Panc1 (cell line): Measurements from ENCODE around the gene GAGE12J. TPM values are rescaled to one million over a fixed set of nuclear protein-coding genes. Genes with fewer than 3 reads are reported as not detected.

Experiments
- ATAC-seq: fragments of 200-7000 bp; cut with Tn5 transposase; 2 replicates; pipeline ENCODE4 v1.9.1; 2020; ENCODE audit warnings: mild to moderate bottlenecking, moderate library complexity
- BruUV-seq: library from RNA; stranded (reverse); fragments of 400-500 nt; replicated peaks from 2 replicates; lab custom pipeline; 2021; lab: Mats Ljungman, UMichigan
- CTCF ChIA-PET: fragments of 300-600 bp; sonication (Branson Sonifier 250); formaldehyde crosslinking; loops from one replicate; lab custom pipeline; 2022; ENCODE audit warnings: antibody characterized with exemption; lab: Charles Lee
- POLR2A ChIA-PET: fragments of 300-600 bp; sonication (Branson Sonifier 250); formaldehyde crosslinking; loops from one replicate; lab custom pipeline; 2022; ENCODE audit warnings: antibody characterized with exemption; lab: Charles Lee
- DNase-seq: peaks from one replicate; pipeline ENCODE4 v3.0.0-alpha.2; 2010; ENCODE audit warnings: low read depth, low spot score
- H3K27ac ChIP-seq: 2 replicates; pipeline ENCODE4 v1.5.1; 2011; ENCODE audit warnings: mild to moderate bottlenecking, low read length, inconsistent platforms
- H3K27me3 ChIP-seq: fragments of 200-500 bp; sonication (Bioruptor generic); 2 replicates; pipeline ENCODE4 v1.6.0; 2014; ENCODE audit warnings: low read length, inconsistent platforms; ENCODE audit not compliant: control insufficient read depth, insufficient read depth
- H3K36me3 ChIP-seq: fragments of 200-500 bp; sonication (Bioruptor generic); 2 replicates; pipeline ENCODE4 v1.5.1; 2014; ENCODE audit warnings: inconsistent platforms, mild to moderate bottlenecking, low read length, moderate library complexity; ENCODE audit not compliant: control insufficient read depth, insufficient read depth
- H3K4me1 ChIP-seq: 2 replicates; pipeline ENCODE4 v1.5.1; 2011; ENCODE audit warnings: inconsistent platforms, mild to moderate bottlenecking, low read length, moderate library complexity; ENCODE audit not compliant: control insufficient read depth, insufficient read depth
- H3K4me3 ChIP-seq, 2 experiments: 2 replicates each; pipeline ENCODE4 v1.5.1; 2011 to 2012; ENCODE audit warnings: low read depth in 2 of 2, low read length in 2 of 2, mild to moderate bottlenecking in 2 of 2, inconsistent platforms in 1 of 2, moderate library complexity in 1 of 2
- H3K9me3 ChIP-seq: fragments of 200-500 bp; sonication (Bioruptor generic); 2 replicates; pipeline ENCODE4 v1.5.1; 2014; ENCODE audit warnings: low read depth, mild to moderate bottlenecking, inconsistent platforms, low read length, moderate library complexity; ENCODE audit not compliant: control insufficient read depth, insufficient read depth
- CTCF ChIP-seq: fragments of 450-650 bp; IDR thresholded peaks from 2 replicates; pipeline ENCODE4 v1.5.1; 2017; ENCODE audit warnings: mild to moderate bottlenecking
- POLR2AphosphoS5 ChIP-seq: IDR thresholded peaks from 2 replicates; pipeline ENCODE4 v1.6.1; 2012; ENCODE audit warnings: mild to moderate bottlenecking, low read depth, low read length, moderate library complexity
- REST ChIP-seq, 2 experiments: IDR thresholded peaks; 2 replicates each; pipeline ENCODE4 v1.6.1; 2011 to 2012; ENCODE audit warnings: low read depth in 2 of 2, control low read depth in 1 of 2, low read length in 1 of 2, mild to moderate bottlenecking in 1 of 2, moderate library complexity in 1 of 2; ENCODE audit not compliant: insufficient read depth in 1 of 2
- SIN3A ChIP-seq: IDR thresholded peaks from 2 replicates; pipeline ENCODE4 v1.6.1; 2012; ENCODE audit warnings: low read depth, mild to moderate bottlenecking, low read length, moderate library complexity, borderline replicate concordance; ENCODE audit not compliant: insufficient read depth
- TCF7L2 ChIP-seq: IDR thresholded peaks from 2 replicates; pipeline ENCODE4 v1.6.1; 2011; ENCODE audit warnings: mild to moderate bottlenecking, low read depth, low read length, inconsistent platforms
- in situ Hi-C: cut with HindIII; loops from 2 replicates; pipeline ENCODE4 v1.10.0; 2016; ENCODE audit warnings: low sequenced_read_pairs, low pct_unique_long_range_greater_than_20kb
- intact Hi-C: fragments of 100-400 bp; cut with micrococcal nuclease; formaldehyde crosslinking; loops from one replicate; pipeline ENCODE4 v1.10.0; 2022; ENCODE audit not compliant: unreplicated experiment
- total RNA-seq: library from RNA; stranded (reverse); gene quantifications from one replicate; pipeline ENCODE4 v1.2.1, GENCODE V29; 2021; ENCODE audit not compliant: unreplicated experiment

The GAGE12J gene
- total RNA-seq, 1 experiment from 2014 or later, result 1.1 TPM

DNA sequence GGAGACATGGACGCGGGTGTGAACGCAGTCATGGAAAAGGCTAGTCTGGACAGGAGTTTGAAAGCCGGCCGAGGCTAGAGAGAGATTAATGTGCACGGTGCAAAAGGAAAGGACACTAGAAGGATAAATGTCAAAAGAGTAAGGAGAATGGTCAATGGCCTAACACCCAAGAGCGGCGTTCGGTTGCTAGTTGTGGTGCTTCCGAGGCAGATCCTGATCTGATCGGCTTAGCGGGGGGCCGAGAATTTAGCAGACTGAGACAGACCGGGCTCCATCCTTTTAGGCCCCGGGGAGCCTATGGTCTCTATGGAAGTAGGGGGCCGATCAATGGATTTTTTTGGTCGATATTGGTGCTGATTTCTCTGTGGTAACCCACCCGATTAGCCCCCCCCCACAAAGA is 11.5 kb upstream of the GAGE12J start:
- Histone ChIP-seq H3K9me3 (no peaks in the 10 kb centered on the region), H3K27ac (no peak overlapping the region), H3K4me1 (no peaks in the 10 kb centered on the region), H3K27me3 (no peaks in the 10 kb centered on the region), H3K4me3 (no peak overlapping the region), H3K36me3 (no peaks in the 10 kb centered on the region)
- BruUV-seq, result no TSS peak
- intact Hi-C loops, result no loop called here
- POLR2A ChIA-PET, result no interaction called here
- DNase-seq, result no peak
- ATAC-seq, result no peak
- TF ChIP-seq SIN3A (no peak), CTCF (no peak), REST (IDR thresholded peaks at IDR 0.05; ENCODE audit: insufficient read depth in 1 of 2, low read depth in 2 of 2, low read length in 1 of 2) (no peak), POLR2AphosphoS5 (no peak)
- CTCF ChIA-PET, result no interaction called here
- in situ Hi-C loops, result no loop called here

GRCh38 chrX:49312176-49312575 is 9.7 kb upstream of the GAGE12J start:
- BruUV-seq, result no TSS peak
- no peaks in the 10 kb centered on the region for H3K9me3 ChIP-seq
- DNase-seq (no peak), ATAC-seq (no peak)
- H3K27ac ChIP-seq, result no peak overlapping the region
- in situ Hi-C loops, result no loop called here
- ChIA-PET POLR2A (no interaction called here), CTCF (no interaction called here)
- H3K36me3 ChIP-seq, result no peaks in the 10 kb centered on the region
- intact Hi-C loops, result no loop called here
- no peaks in the 10 kb centered on the region for H3K4me1 ChIP-seq
- no peaks in the 10 kb centered on the region for H3K27me3 ChIP-seq
- TF ChIP-seq REST (IDR thresholded peaks at IDR 0.05; ENCODE audit: insufficient read depth in 1 of 2, low read depth in 2 of 2, low read length in 1 of 2) (no peak), TCF7L2 (no peak), POLR2AphosphoS5 (no peak), CTCF (no peak), SIN3A (no peak)
- H3K4me3 ChIP-seq, result no peak overlapping the region
